Stimulated activated naive CD4-positive, alpha-beta T cell (primary cell): ENCODE data around the gene TMEM11.

ENCODE experiments used
- DNase-seq, 6 experiments: peaks; one replicate each; lab custom pipeline; 2025; lab: John Stamatoyannopoulos, UW

Gene TMEM11

DNA sequence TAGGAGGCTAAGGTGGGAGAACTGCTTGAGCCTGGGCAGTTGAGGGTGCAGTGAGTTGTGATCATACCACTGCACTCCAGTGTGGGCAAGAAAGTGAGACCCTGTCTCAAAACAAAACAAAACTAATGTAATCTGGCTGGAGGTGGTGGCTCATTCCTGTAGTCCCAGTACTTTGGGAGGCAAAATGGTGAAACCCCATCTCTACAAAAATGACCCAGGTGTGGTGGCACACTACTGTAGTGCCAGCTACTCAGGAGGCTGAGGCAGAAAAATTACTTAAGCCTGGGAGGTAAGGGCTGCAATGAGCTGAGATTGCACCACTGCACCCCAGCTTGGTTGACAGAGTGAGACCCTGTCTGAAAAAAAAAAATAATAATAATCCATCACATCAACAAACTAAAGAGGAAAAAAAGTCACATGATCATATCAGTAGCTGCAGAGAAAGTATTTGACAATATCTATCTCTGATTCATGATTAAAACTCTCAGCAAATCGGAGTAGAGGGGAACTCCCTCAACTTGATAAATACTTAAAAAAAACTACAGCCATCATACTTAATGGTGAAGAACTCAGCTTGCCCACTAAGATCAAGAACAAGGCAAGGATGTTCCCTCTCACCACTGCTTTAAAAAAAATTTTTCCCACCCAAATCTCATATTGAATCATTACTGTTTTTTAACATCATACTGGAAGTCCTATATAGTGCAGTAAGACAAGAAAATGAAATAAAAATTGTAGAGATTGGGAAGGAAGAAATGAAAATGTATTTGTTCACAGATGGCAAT, 56.2 kb downstream of the TMEM11 start:
- DNase-seq = no peak

DNA sequence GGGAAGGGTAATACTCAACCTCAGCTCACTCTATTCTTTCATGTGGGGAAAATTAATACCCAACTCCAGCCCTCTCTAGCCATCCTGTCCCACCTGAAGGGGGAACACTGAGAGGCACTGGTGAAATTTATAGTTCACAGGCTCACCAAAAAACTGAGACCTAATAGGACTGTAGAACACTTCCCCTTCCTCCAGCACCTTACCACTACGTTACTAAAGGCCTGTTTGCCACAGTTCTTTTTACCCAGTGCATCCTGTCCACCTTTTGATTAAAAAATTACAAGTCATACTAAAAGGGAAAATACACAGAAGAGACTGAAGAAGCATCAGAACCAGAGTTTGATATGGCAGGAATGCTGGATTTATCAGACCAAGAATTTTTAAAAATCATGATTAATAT, 61.2 kb downstream of the TMEM11 start:
- no peak for DNase-seq

DNA sequence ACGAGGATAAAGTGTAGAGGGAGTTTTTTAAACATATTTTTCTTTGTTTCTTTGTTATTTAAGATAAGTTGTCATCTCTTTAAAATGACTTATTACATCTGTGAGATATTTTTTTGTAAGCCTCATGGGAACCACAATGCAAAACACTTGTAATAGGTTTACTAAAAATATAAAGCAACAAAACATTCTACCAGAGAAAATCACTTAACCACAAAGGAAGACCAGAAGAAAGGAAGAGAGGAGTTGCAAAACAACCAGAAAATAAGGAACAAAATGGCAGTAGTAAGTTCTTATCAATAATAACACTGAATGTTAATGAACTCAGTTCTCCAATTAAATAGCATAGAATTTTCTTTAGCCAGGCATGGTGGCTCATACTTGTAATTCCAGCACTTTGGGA, 64.3 kb downstream of the TMEM11 start:
- no peak for DNase-seq
